Neural cell (in vitro differentiated cells): ENCODE measurements around the gene SEPHS1. TPM values are rescaled to one million over a fixed set of nuclear protein-coding genes. Genes with fewer than 3 reads are reported as not detected.

Source experiments
- H2AFZ ChIP-seq: fragments of 200-600, 300-800 bp; sonication (generic), shearing (Covaris generic); 2 replicates; pipeline ENCODE4 v1.6.0; 2014; ENCODE audit warnings: low read depth, mild to moderate bottlenecking, antibody characterized with exemption, low read length, moderate library complexity
- H3F3A ChIP-seq: fragments of 200-600 bp; shearing (Covaris generic); 2 replicates; pipeline ENCODE4 v1.6.1; 2016; ENCODE audit warnings: mild to moderate bottlenecking, moderate library complexity, mixed read lengths, antibody characterized with exemption, low read length; ENCODE audit not compliant: insufficient read depth, poor library complexity, severe bottlenecking
- H3K27ac ChIP-seq: fragments of 200-600, 300-800 bp; sonication (generic), shearing (Covaris generic); 2 replicates; pipeline ENCODE4 v1.5.1; 2014; ENCODE audit warnings: mild to moderate bottlenecking, low read length, moderate library complexity
- H3K27me3 ChIP-seq: fragments of 300-800, 200-600 bp; sonication (generic), shearing (Covaris generic); 2 replicates; pipeline ENCODE4 v1.6.0; 2014; ENCODE audit warnings: mild to moderate bottlenecking, low read depth, low read length, moderate library complexity; ENCODE audit not compliant: insufficient read depth
- H3K36me3 ChIP-seq: fragments of 300-800, 200-600 bp; sonication (generic), shearing (Covaris generic); 2 replicates; pipeline ENCODE4 v1.5.1; 2014; ENCODE audit warnings: mild to moderate bottlenecking, antibody characterized with exemption, low read length, moderate library complexity; ENCODE audit not compliant: insufficient read depth
- H3K4me2 ChIP-seq: fragments of 300-800, 200-600 bp; sonication (generic), shearing (Covaris generic); 2 replicates; pipeline ENCODE4 v1.6.0; 2014; ENCODE audit warnings: mild to moderate bottlenecking, low read length
- H3K4me3 ChIP-seq: fragments of 300-800, 200-600 bp; sonication (generic), shearing (Covaris generic); 2 replicates; pipeline ENCODE4 v1.5.1; 2014; ENCODE audit warnings: mild to moderate bottlenecking, low read length, moderate library complexity
- H3K79me2 ChIP-seq: fragments of 200-600 bp; shearing (Covaris generic); replicated peaks from 2 replicates; pipeline ENCODE4 v1.6.0; 2014; ENCODE audit warnings: mild to moderate bottlenecking, low read length, moderate library complexity; ENCODE audit not compliant: insufficient read depth
- H3K9ac ChIP-seq: fragments of 300-800, 200-600 bp; sonication (generic), shearing (Covaris generic); 2 replicates; pipeline ENCODE4 v1.6.1; 2016; ENCODE audit warnings: mild to moderate bottlenecking, low read length, mixed read lengths
- H3K9me2 ChIP-seq: fragments of 200-600 bp; shearing (Covaris generic); 2 replicates; pipeline ENCODE4 v1.6.1; 2016; ENCODE audit warnings: mild to moderate bottlenecking, low read length, mixed read lengths; ENCODE audit not compliant: insufficient read depth
- H3K9me3 ChIP-seq: fragments of 200-600, 300-800 bp; sonication (generic), shearing (Covaris generic); 2 replicates; pipeline ENCODE4 v1.6.1; 2016; ENCODE audit warnings: mild to moderate bottlenecking, mixed run types, low read length, moderate library complexity, mixed read lengths
- H4K20me1 ChIP-seq: fragments of 200-600 bp; shearing (Covaris generic); 2 replicates; pipeline ENCODE4 v1.6.1; 2016; ENCODE audit warnings: mild to moderate bottlenecking, mixed run types; ENCODE audit not compliant: insufficient read depth
- EP300 ChIP-seq: fragments of 450-650 bp; conservative IDR thresholded peaks from 2 replicates; pipeline ENCODE4 v1.6.1; 2014; ENCODE audit warnings: antibody characterized with exemption, mild to moderate bottlenecking, moderate library complexity; ENCODE audit not compliant: poor library complexity, severe bottlenecking
- EZH2 ChIP-seq: fragments of 200-600, 300-800 bp; shearing (Covaris generic), sonication (generic); IDR thresholded peaks from 2 replicates; pipeline ENCODE4 v1.6.1; 2014; ENCODE audit warnings: antibody characterized with exemption, low read length, borderline replicate concordance, mild to moderate bottlenecking; ENCODE audit not compliant: insufficient read depth, poor library complexity, severe bottlenecking
- MXI1 ChIP-seq: fragments of 450-650 bp; conservative IDR thresholded peaks from 2 replicates; pipeline ENCODE4 v1.6.1; 2014; ENCODE audit warnings: antibody characterized with exemption, mild to moderate bottlenecking; ENCODE audit not compliant: poor library complexity, severe bottlenecking
- POLR2AphosphoS5 ChIP-seq: IDR thresholded peaks from 2 replicates; pipeline ENCODE4 v1.6.1; 2012
- RAD21 ChIP-seq: fragments of 450-650 bp; conservative IDR thresholded peaks from 2 replicates; pipeline ENCODE4 v1.6.1; 2014; ENCODE audit warnings: antibody characterized with exemption, mild to moderate bottlenecking, moderate library complexity
- SMC3 ChIP-seq: fragments of 450-650 bp; conservative IDR thresholded peaks from 2 replicates; pipeline ENCODE4 v1.6.1; 2014; ENCODE audit warnings: antibody characterized with exemption, mild to moderate bottlenecking, moderate library complexity; ENCODE audit not compliant: poor library complexity
- TAF1 ChIP-seq: IDR thresholded peaks from 2 replicates; pipeline ENCODE4 v1.6.1; 2012; ENCODE audit warnings: low read depth
- polyA plus RNA-seq: library from polyadenylated mRNA; depleted of rRNA; stranded (reverse); fragments of >200 nt; gene quantifications from 2 replicates; pipeline ENCODE4 v1.2.3, GENCODE V29; 2014
- TF ChIP-seq, protein P1 (sequence below): fragments of 450-650 bp; IDR thresholded peaks from 2 replicates; pipeline ENCODE4 v1.5.1; 2014; ENCODE audit warnings: antibody characterized with exemption, mild to moderate bottlenecking, moderate library complexity; ENCODE audit not compliant: poor library complexity, severe bottlenecking
- TF ChIP-seq, protein P2 (sequence below): IDR thresholded peaks from 2 replicates; pipeline ENCODE4 v1.6.1; 2012; ENCODE audit warnings: borderline replicate concordance

SEPHS1 gene
- polyA plus RNA-seq, 1 donor from 2014 or later, result 61.0 TPM

DNA sequence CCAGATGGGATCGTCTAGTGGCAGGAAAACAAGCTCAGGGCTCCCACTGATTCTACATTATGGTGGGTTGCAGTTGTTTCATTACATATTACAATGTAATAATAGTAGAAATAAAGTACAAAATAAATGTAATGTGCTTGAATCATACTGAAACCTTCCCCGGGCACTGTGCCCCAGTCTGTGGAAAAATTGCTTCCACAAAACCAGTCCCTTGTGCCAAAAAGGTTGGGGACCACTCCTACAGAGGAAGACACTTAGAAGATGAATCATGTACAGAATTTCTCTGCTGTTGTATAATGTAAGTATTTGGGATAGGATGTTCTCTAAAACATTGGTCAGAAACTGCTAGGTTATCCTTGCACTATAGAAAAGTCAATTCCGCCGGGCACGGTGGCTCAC, 36.9 kb downstream of the SEPHS1 start:
- H3K9me2 ChIP-seq, result no peaks in the 10 kb centered on the region
- H4K20me1 ChIP-seq, result no peaks in the 10 kb centered on the region
- H3K9me3 ChIP-seq, result no peaks in the 10 kb centered on the region
- no peaks in the 10 kb centered on the region for H3K79me2 ChIP-seq
- H3K27ac ChIP-seq, result no peak overlapping the region
- no peaks in the 10 kb centered on the region for H3K27me3 ChIP-seq
- H3F3A ChIP-seq, result no peaks in the 10 kb centered on the region
- TF ChIP-seq EP300, result no peak
- no peak for TF ChIP-seq TAF1
- no peak for TF ChIP-seq POLR2AphosphoS5
- TF ChIP-seq RAD21, result no peak
- no peak for TF ChIP-seq EZH2
- TF ChIP-seq, protein P1, sequence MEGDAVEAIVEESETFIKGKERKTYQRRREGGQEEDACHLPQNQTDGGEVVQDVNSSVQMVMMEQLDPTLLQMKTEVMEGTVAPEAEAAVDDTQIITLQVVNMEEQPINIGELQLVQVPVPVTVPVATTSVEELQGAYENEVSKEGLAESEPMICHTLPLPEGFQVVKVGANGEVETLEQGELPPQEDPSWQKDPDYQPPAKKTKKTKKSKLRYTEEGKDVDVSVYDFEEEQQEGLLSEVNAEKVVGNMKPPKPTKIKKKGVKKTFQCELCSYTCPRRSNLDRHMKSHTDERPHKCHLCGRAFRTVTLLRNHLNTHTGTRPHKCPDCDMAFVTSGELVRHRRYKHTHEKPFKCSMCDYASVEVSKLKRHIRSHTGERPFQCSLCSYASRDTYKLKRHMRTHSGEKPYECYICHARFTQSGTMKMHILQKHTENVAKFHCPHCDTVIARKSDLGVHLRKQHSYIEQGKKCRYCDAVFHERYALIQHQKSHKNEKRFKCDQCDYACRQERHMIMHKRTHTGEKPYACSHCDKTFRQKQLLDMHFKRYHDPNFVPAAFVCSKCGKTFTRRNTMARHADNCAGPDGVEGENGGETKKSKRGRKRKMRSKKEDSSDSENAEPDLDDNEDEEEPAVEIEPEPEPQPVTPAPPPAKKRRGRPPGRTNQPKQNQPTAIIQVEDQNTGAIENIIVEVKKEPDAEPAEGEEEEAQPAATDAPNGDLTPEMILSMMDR, result no peak
- no peak for TF ChIP-seq MXI1
- no peak for TF ChIP-seq SMC3
- TF ChIP-seq, protein P2, sequence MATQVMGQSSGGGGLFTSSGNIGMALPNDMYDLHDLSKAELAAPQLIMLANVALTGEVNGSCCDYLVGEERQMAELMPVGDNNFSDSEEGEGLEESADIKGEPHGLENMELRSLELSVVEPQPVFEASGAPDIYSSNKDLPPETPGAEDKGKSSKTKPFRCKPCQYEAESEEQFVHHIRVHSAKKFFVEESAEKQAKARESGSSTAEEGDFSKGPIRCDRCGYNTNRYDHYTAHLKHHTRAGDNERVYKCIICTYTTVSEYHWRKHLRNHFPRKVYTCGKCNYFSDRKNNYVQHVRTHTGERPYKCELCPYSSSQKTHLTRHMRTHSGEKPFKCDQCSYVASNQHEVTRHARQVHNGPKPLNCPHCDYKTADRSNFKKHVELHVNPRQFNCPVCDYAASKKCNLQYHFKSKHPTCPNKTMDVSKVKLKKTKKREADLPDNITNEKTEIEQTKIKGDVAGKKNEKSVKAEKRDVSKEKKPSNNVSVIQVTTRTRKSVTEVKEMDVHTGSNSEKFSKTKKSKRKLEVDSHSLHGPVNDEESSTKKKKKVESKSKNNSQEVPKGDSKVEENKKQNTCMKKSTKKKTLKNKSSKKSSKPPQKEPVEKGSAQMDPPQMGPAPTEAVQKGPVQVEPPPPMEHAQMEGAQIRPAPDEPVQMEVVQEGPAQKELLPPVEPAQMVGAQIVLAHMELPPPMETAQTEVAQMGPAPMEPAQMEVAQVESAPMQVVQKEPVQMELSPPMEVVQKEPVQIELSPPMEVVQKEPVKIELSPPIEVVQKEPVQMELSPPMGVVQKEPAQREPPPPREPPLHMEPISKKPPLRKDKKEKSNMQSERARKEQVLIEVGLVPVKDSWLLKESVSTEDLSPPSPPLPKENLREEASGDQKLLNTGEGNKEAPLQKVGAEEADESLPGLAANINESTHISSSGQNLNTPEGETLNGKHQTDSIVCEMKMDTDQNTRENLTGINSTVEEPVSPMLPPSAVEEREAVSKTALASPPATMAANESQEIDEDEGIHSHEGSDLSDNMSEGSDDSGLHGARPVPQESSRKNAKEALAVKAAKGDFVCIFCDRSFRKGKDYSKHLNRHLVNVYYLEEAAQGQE, result no peak
- H3K4me2 ChIP-seq, result no peak overlapping the region
- H3K4me3 ChIP-seq, result no peak overlapping the region
- no peaks in the 10 kb centered on the region for H3K36me3 ChIP-seq
- H2AFZ ChIP-seq, result no peak overlapping the region
- H3K9ac ChIP-seq, result no peak overlapping the region

DNA sequence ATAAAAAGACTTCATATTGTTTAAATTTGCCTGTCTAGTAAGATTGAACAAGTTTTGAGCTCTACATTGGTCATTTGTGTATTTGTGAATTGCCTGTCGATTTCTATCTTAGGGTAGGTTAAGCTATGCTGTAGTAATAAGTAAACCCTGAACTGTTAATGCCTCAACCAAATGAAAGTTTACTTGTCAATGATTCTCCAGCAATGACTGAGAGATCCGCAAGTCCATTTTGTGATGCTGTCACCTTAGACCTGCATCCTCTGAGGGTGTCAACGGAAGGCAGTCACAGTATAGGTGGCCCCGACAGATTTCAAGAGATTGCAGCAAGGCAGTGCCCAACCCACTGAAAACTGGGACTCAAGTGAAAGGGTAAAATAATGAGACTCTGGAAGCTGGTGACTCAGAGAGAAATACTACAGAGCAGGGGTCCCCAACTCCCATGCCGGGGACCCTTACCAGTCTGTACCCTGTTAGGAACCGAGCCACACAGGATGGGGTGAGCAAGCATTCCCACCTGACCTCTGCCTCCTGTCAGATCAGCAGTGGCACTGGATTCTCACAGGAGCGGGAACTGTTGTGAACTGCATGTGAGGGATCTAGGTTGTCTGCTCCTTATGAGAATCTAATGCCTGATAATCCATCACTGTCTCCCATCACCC, 37.4 kb downstream of the SEPHS1 start:
- Histone ChIP-seq H3K4me3 (no peak overlapping the region), H3K27me3 (no peaks in the 10 kb centered on the region), H3K36me3 (no peaks in the 10 kb centered on the region), H3K79me2 (no peaks in the 10 kb centered on the region), H3K9ac (no peak overlapping the region), H4K20me1 (no peaks in the 10 kb centered on the region), H3F3A (no peaks in the 10 kb centered on the region), H3K9me3 (no peaks in the 10 kb centered on the region), H3K4me2 (no peak overlapping the region), H2AFZ (no peak overlapping the region), H3K27ac (no peak overlapping the region), H3K9me2 (no peaks in the 10 kb centered on the region)
- TF ChIP-seq SMC3, result no peak
- no peak for TF ChIP-seq EZH2
- TF ChIP-seq, protein P2, result no peak
- TF ChIP-seq RAD21, result no peak
- TF ChIP-seq MXI1, result no peak
- TF ChIP-seq POLR2AphosphoS5, result no peak
